B cell (primary cell): ENCODE measurements around the gene TEKT1. TPM values are rescaled to one million over a fixed set of nuclear protein-coding genes. Genes with fewer than 3 reads are reported as not detected.
A peak's percentile ranks its signal among the peaks of the same experiment; 100 is the strongest.

Experiments
- ATAC-seq: fragments of 200-7000 bp; cut with Tn5 transposase; one replicate; pipeline ENCODE4 v1.10.0; 2021; ENCODE audit warnings: low read depth, mild to moderate bottlenecking, moderate number of reproducible peaks, moderate library complexity
- CTCF ChIA-PET: fragments of 350-600 bp; sonication (Branson Sonifier 250); formaldehyde crosslinking; loops from one replicate; lab custom pipeline; 2021; ENCODE audit warnings: antibody characterized with exemption, inconsistent platforms; lab: Charles Lee
- POLR2A ChIA-PET: fragments of 350-600 bp; sonication (Branson Sonifier 250); formaldehyde crosslinking; loops from one replicate; lab custom pipeline; 2021; ENCODE audit warnings: antibody characterized with exemption; lab: Charles Lee
- DNase-seq: peaks from one replicate; pipeline ENCODE4 v3.0.0; 2013
- H2AFZ ChIP-seq: 2 replicates; pipeline ENCODE4 v1.6.1; 2012; ENCODE audit warnings: mild to moderate bottlenecking, low read depth, low read length; ENCODE audit not compliant: insufficient read depth, poor library complexity, severe bottlenecking
- H3K27ac ChIP-seq, 2 donors: 1 replicate in 1 of 2; 2 replicates in 1 of 2; pipeline ENCODE4 v1.5.1; 2012 to 2013; ENCODE audit warnings: low read length in 2 of 2, mild to moderate bottlenecking in 2 of 2, moderate library complexity in 1 of 2
- H3K27me3 ChIP-seq, 4 experiments: fragments of 200-600 bp in 1 of 4; sonication (generic) in 1 of 4; replicated peaks in 1 of 4; 1 replicate in 2 of 4; 2 replicates in 2 of 4; pipeline versions ENCODE4 v1.6.1 to v1.7.0; 2013 to 2016; ENCODE audit warnings: low read length in 3 of 4, mild to moderate bottlenecking in 2 of 4, mixed read lengths in 1 of 4, moderate library complexity in 1 of 4; ENCODE audit not compliant: insufficient read depth in 4 of 4, control insufficient read depth in 3 of 4; ENCODE audit errors: control extremely low read depth in 1 of 4
- H3K36me3 ChIP-seq, 2 experiments: replicated peaks in 1 of 2; 1 replicate in 1 of 2; 2 replicates in 1 of 2; pipeline versions ENCODE4 v1.6.1 to v1.7.1; 2013; ENCODE audit warnings: low read length in 1 of 2; ENCODE audit not compliant: insufficient read depth in 2 of 2, control insufficient read depth in 1 of 2; ENCODE audit errors: control extremely low read depth in 1 of 2, extremely low read depth in 1 of 2
- H3K4me1 ChIP-seq, 2 donors: fragments of 200-600 bp in 1 of 2; sonication (generic) in 1 of 2; 1 replicate in 1 of 2; 2 replicates in 1 of 2; pipeline versions ENCODE4 v1.5.1 to v1.6.1; 2013 to 2017; ENCODE audit warnings: low read length in 2 of 2; ENCODE audit not compliant: control insufficient read depth in 2 of 2, insufficient read depth in 2 of 2
- H3K4me2 ChIP-seq: replicated peaks from 2 replicates; pipeline ENCODE3; 2012; ENCODE audit warnings: mild to moderate bottlenecking, low read depth, low read length; ENCODE audit not compliant: poor library complexity, severe bottlenecking
- H3K4me3 ChIP-seq, 5 experiments: fragments of 200-600 bp in 1 of 5; sonication (generic) in 1 of 5; 1 replicate in 3 of 5; 2 replicates in 2 of 5; pipeline versions ENCODE4 v1.5.1 to v1.7.0; 2011 to 2016; ENCODE audit warnings: low read length in 4 of 5, mild to moderate bottlenecking in 4 of 5, low read depth in 2 of 5, control low read depth in 1 of 5, moderate library complexity in 1 of 5; ENCODE audit not compliant: insufficient read depth in 1 of 5; ENCODE audit errors: control extremely low read depth in 1 of 5, extremely low read depth in 1 of 5
- H3K79me2 ChIP-seq: fragments of 200-600 bp; sonication (generic); one replicate; pipeline ENCODE4 v1.6.0; 2016; ENCODE audit warnings: low read length; ENCODE audit not compliant: control insufficient read depth, insufficient read depth
- H3K9ac ChIP-seq: fragments of 200-600 bp; sonication (generic); 2 replicates; pipeline ENCODE4 v1.6.1; 2017; ENCODE audit warnings: mild to moderate bottlenecking, low read length, moderate library complexity
- H3K9me3 ChIP-seq, 3 donors: one replicate each; pipeline versions ENCODE4 v1.6.1 to v1.7.1; 2013; ENCODE audit warnings: low read length in 2 of 3; ENCODE audit not compliant: control insufficient read depth in 2 of 3, insufficient read depth in 1 of 3; ENCODE audit errors: control extremely low read depth in 1 of 3
- H4K20me1 ChIP-seq: 2 replicates; pipeline ENCODE4 v1.6.0; 2012; ENCODE audit warnings: mild to moderate bottlenecking, low read length; ENCODE audit not compliant: insufficient read depth, control insufficient read depth, poor library complexity, severe bottlenecking
- H3K27ac Mint-ChIP-seq: one replicate; pipeline ENCODE4 v1.8.0; 2021; ENCODE audit warnings: mixed read lengths
- H3K27me3 Mint-ChIP-seq: one replicate; pipeline ENCODE4 v1.8.0; 2021; ENCODE audit warnings: mixed read lengths
- H3K4me1 Mint-ChIP-seq: one replicate; pipeline ENCODE4 v1.8.0; 2021; ENCODE audit warnings: mixed read lengths
- H3K4me3 Mint-ChIP-seq: one replicate; pipeline ENCODE4 v1.8.0; 2021; ENCODE audit warnings: mixed read lengths
- H3K9me3 Mint-ChIP-seq: one replicate; pipeline ENCODE4 v1.8.0; 2022; ENCODE audit warnings: mixed read lengths; ENCODE audit not compliant: insufficient read depth
- EZH2 ChIP-seq: IDR thresholded peaks from 2 replicates; pipeline ENCODE4 v1.6.1; 2012; ENCODE audit warnings: borderline replicate concordance, low read depth, mild to moderate bottlenecking, moderate library complexity, low read length; ENCODE audit not compliant: insufficient read depth, poor library complexity, severe bottlenecking
- WGBS: methylation state at CpG from one replicate; pipeline ENCODE4 v1.1.5; 2013; ENCODE audit warnings: missing lambda C conversion rate; ENCODE audit not compliant: insufficient coverage; 5-methylcytosine and 5-hydroxymethylcytosine counted together
- intact Hi-C: fragments of 100-400 bp; cut with micrococcal nuclease; formaldehyde crosslinking; loops from one replicate; pipeline ENCODE4 v1.10.0; 2022
- polyA plus RNA-seq: library from polyadenylated mRNA; depleted of rRNA; stranded (reverse); fragments of >200 nt; gene quantifications from 2 replicates; pipeline ENCODE4 v1.2.3, GENCODE V29; 2012
- total RNA-seq, 2 donors: library from RNA; stranded (reverse); fragments of 120-200 nt in 1 of 2; gene quantifications; 1 replicate in 1 of 2; 2 replicates in 1 of 2; pipeline versions ENCODE4 v1.2.3 to v1.2.4, GENCODE V29; 2013 to 2022
- TF ChIP-seq, protein P1 (sequence below): fragments of 200-600 bp; IDR thresholded peaks from one replicate; pipeline ENCODE4 v1.8.0; 2022; ENCODE audit warnings: antibody characterized with exemption, mild to moderate bottlenecking

TEKT1 gene
- total and polyA plus RNA-seq, 2 donors (not counting 1 experiment from before 2014, with no cell fraction given), result not detected

DNA sequence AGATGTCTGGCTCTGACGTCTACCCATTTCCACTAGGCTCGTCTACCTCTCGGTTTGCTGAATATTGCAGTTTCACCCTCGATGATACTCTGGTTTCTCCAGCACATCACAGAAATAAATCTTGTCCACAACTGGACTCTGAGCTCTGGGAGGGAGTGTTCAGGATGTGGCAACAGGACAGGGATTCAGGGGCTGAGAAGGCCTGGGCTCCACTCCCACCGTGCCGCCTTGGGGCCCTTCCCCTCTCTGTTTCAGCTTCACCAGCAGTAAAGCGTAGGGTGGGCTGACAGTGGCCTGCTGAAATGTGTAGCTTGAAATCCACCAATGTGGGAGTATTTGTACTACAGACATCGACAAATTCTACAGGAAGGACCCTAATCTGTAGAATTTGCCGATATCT, 20.0 kb downstream of the TEKT1 start:
- no peak overlapping the region for H3K4me3 ChIP-seq
- no peaks in the 10 kb centered on the region for H3K4me1 ChIP-seq
- peaks cover 8% of the 10 kb centered on the region for H3K9me3 Mint-ChIP-seq
- no peak overlapping the region for H2AFZ ChIP-seq
- H3K27me3 ChIP-seq, result peaks cover 0 to 7% (median 1%) of the 10 kb centered on the region in 4 experiments
- no peak overlapping the region for H3K9ac ChIP-seq
- peaks cover 25% of the 10 kb centered on the region for H3K27me3 Mint-ChIP-seq
- TF ChIP-seq, protein P1, sequence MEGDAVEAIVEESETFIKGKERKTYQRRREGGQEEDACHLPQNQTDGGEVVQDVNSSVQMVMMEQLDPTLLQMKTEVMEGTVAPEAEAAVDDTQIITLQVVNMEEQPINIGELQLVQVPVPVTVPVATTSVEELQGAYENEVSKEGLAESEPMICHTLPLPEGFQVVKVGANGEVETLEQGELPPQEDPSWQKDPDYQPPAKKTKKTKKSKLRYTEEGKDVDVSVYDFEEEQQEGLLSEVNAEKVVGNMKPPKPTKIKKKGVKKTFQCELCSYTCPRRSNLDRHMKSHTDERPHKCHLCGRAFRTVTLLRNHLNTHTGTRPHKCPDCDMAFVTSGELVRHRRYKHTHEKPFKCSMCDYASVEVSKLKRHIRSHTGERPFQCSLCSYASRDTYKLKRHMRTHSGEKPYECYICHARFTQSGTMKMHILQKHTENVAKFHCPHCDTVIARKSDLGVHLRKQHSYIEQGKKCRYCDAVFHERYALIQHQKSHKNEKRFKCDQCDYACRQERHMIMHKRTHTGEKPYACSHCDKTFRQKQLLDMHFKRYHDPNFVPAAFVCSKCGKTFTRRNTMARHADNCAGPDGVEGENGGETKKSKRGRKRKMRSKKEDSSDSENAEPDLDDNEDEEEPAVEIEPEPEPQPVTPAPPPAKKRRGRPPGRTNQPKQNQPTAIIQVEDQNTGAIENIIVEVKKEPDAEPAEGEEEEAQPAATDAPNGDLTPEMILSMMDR, result no peak
- TF ChIP-seq EZH2, result no peak
- intact Hi-C loops, result no loop called here
- WGBS, result 94% methylated on average over 6 of the region's 9 CpGs
- H3K36me3 ChIP-seq, result no peaks in the 10 kb centered on the region
- no peak overlapping the region for H3K27ac ChIP-seq
- no peaks in the 10 kb centered on the region for H3K4me1 Mint-ChIP-seq
- no peak overlapping the region for H3K27ac Mint-ChIP-seq
- no peak overlapping the region for H3K4me2 ChIP-seq
- POLR2A ChIA-PET, result no interaction called here
- H3K9me3 ChIP-seq, result peaks cover 0 to 5% (median 1%) of the 10 kb centered on the region in 3 donors
- ATAC-seq, result no peak
- H3K4me3 Mint-ChIP-seq, result no peak overlapping the region
- CTCF ChIA-PET, result interaction anchor here (0.8 kb wide), 1 partner anchor 1220 kb away, joined by 3 read pairs; no protein-coding TSS in a partner anchor
- H3K79me2 ChIP-seq, result no peaks in the 10 kb centered on the region
- no peak for DNase-seq
- H4K20me1 ChIP-seq, result no peaks in the 10 kb centered on the region

DNA sequence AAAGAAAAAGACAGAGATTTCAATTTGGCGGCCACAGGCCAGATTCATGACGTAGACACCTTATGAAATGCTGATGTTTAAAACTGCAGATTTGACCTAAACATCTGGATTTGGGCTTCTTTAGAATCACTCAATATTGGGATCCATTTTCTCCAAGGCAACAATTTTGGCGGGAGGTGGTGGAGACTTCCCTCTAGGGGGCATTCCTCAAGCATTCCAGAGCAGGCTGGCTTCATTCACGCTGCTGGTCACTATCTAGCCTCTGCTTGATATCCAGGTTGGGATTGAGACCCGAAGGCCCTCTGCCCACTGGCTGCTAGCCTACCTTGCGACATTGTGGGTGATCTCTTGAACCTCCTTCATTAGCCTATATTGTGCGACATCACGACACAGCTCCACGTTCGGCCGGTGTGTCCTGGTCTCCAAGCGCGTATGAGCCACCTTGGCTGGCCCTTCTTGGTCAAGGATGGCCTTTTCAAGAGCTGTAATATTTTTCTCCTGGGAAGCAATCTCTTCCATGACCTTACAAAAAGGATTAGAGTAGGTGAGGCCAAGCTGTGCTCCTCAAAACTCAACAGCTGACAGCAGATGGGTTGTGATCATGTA, 31.0 kb downstream of the TEKT1 start:
- no peaks in the 10 kb centered on the region for H3K4me1 ChIP-seq
- H3K27me3 Mint-ChIP-seq, result peaks cover 15% of the 10 kb centered on the region
- ATAC-seq (no peak), DNase-seq (no peak)
- H3K9me3 ChIP-seq, result no peaks in the 10 kb centered on the region
- intact Hi-C loops, result no loop called here
- no peaks in the 10 kb centered on the region for H3K79me2 ChIP-seq
- no peaks in the 10 kb centered on the region for H3K36me3 ChIP-seq
- 97% methylated on average over 11 of the region's 13 CpGs for WGBS
- H3K4me1 Mint-ChIP-seq, result no peaks in the 10 kb centered on the region
- POLR2A ChIA-PET, result no interaction called here
- H3K4me3 Mint-ChIP-seq, result no peak overlapping the region
- H3K27ac ChIP-seq, result no peak overlapping the region
- H3K9ac ChIP-seq, result no peak overlapping the region
- no peak overlapping the region for H3K27ac Mint-ChIP-seq
- CTCF ChIA-PET, result interaction anchor here (0.7 to 1.7 kb wide), 3 partner anchors 108 to 328 kb away, joined by 3 to 5 read pairs (median 3); no protein-coding TSS in a partner anchor
- H3K4me2 ChIP-seq, result no peak overlapping the region
- no peak overlapping the region for H2AFZ ChIP-seq
- no peak for TF ChIP-seq EZH2
- TF ChIP-seq, protein P1, result peak; percentile 34
- peaks cover 0 to 3% (median 3%) of the 10 kb centered on the region in 4 experiments for H3K27me3 ChIP-seq
- H3K4me3 ChIP-seq, result no peak overlapping the region
- H4K20me1 ChIP-seq, result no peaks in the 10 kb centered on the region
- H3K9me3 Mint-ChIP-seq, result no peaks in the 10 kb centered on the region
